Ovary (tissue), 9 donors: ENCODE measurements around the gene ADAMTS8. TPM values are rescaled to one million over a fixed set of nuclear protein-coding genes. Genes with fewer than 3 reads are reported as not detected.

Experiments
- DNase-seq, 5 donors: peaks; one replicate each; pipeline ENCODE4 v3.0.0-alpha.2; 2019 to 2020
- H3K27ac ChIP-seq, 2 donors: fragments of 200-600 bp; one replicate each; pipeline versions ENCODE4 v1.5.1 to v1.8.0; 2019 to 2022
- H3K27me3 ChIP-seq: fragments of 200-600 bp; one replicate; pipeline ENCODE4 v1.8.0; 2022
- H3K36me3 ChIP-seq: fragments of 200-600 bp; sonication (generic); one replicate; pipeline ENCODE4 v1.5.1; 2019
- H3K4me1 ChIP-seq: one replicate; pipeline ENCODE4 v1.8.1; 2013; ENCODE audit warnings: mild to moderate bottlenecking, moderate library complexity; ENCODE audit not compliant: insufficient read depth
- H3K4me3 ChIP-seq: fragments of 200-600 bp; sonication (generic); one replicate; pipeline ENCODE4 v1.5.1; 2017
- H3K9me3 ChIP-seq, 2 donors: fragments of 200-600 bp in 1 of 2; sonication (generic) in 1 of 2; one replicate each; pipeline versions ENCODE4 v1.5.1 to v1.8.1; 2013 to 2019; ENCODE audit warnings: mild to moderate bottlenecking in 1 of 2, moderate library complexity in 1 of 2
- EP300 ChIP-seq: sonication (generic); formaldehyde crosslinking; IDR thresholded peaks from one replicate; pipeline ENCODE4 v1.6.1; 2017; ENCODE audit warnings: antibody characterized with exemption
- POLR2A ChIP-seq: fragments of 450-650 bp; IDR thresholded peaks from one replicate; pipeline ENCODE4 v1.6.1; 2017; ENCODE audit warnings: antibody characterized with exemption, mild to moderate bottlenecking, moderate library complexity
- WGBS, 3 donors: extraction: QIAGEN DNeasy Blood & Tissue Kit in 1 of 3; methylation state at CpG; one replicate each; pipeline versions ENCODE4 v1.1.5 to v1.1.7; 2013 to 2017; 5-methylcytosine and 5-hydroxymethylcytosine counted together
- intact Hi-C, 4 donors: fragments of 100-400 bp; cut with DNase I; formaldehyde crosslinking; loops; one replicate each; pipeline versions ENCODE4 v1.11.0 to v1.15.1; 2022 to 2023
- polyA plus RNA-seq, 2 donors: library from polyadenylated mRNA; stranded (reverse); fragments of 200-250 nt in 1 of 2; fragments of 350-450 nt in 1 of 2; fragmentation: Illumina TruSeq in 1 of 2; extraction: RNeasy Lipid Tissue Mini Kit (QIAGEN cat#74804) in 1 of 2; gene quantifications; one replicate each; pipeline ENCODE4 v1.2.3, GENCODE V29; 2013 to 2014
- total RNA-seq, 7 donors: library from RNA; depleted of rRNA in 2 of 7; stranded (reverse); fragments of >200 nt in 2 of 7; fragmentation: NEBNext Ultra II Directional in 3 of 7; extraction: Animal tissue kit (Norgen Biotek cat#: 25700) in 3 of 7; gene quantifications; one replicate each; pipeline versions ENCODE4 v1.1.0 to v1.2.4, GENCODE V29; 2016 to 2023
- TF ChIP-seq, protein P1 (sequence below), 3 donors: fragments of 450-650 bp in 2 of 3; fragments of 200-600 bp in 1 of 3; IDR thresholded peaks; one replicate each; pipeline versions ENCODE4 v1.5.1 to v1.8.0; 2016 to 2022; ENCODE audit warnings: antibody characterized with exemption in 3 of 3, mild to moderate bottlenecking in 1 of 3
- donor health status: DM: no; HTN: no; CAD: no; lungs with moderate emphysema.
- donor health status: DM: no; HTN: no; CAD: no.
- donor health status: Bipolar disorder and iron deficiency.
- donor health status: DM: yes; HTN: yes; CAD: no.
- donor health status: DM: no; HTN: no; CAD: no.
- donor health status: DM: yes; HTN: yes; CAD: no.

ADAMTS8 gene
- total and polyA plus RNA-seq, 9 donors: 0.24 to 2.1 (median 1.1) TPM

DNA sequence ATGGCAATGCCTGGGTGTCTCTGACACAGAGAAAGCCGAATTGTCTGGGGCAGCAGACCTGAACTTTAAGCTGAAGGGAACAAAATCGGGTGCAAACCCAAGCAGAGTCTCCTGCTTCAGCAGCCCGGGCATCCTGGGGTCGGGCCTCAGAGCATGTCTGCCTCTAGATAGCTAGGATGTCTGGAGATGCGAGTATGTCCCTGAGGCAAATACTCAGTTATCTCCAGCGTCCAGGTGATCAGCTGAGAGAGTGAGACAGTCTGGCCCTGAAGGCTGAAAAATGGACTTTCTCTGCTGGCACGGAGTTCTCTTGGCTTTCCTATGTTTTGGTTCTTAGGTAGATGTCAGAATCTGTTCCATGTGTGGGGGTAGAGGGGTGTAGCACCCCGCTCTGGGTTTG lies 3.3 kb downstream of the ADAMTS8 start:
- DNase-seq: no peak
- intact Hi-C loops: loop anchor here in 1 of 4 donors (10.0 kb wide), 1 partner anchor 220 kb away; no protein-coding TSS in a partner anchor
- H3K9me3 ChIP-seq: no peaks in the 10 kb centered on the region
- H3K4me1 ChIP-seq: peaks cover 5% of the 10 kb centered on the region
- no peaks in the 10 kb centered on the region for H3K36me3 ChIP-seq
- no peaks in the 10 kb centered on the region for H3K27me3 ChIP-seq
- TF ChIP-seq EP300: no peak
- TF ChIP-seq POLR2A: no peak
- TF ChIP-seq, protein P1, sequence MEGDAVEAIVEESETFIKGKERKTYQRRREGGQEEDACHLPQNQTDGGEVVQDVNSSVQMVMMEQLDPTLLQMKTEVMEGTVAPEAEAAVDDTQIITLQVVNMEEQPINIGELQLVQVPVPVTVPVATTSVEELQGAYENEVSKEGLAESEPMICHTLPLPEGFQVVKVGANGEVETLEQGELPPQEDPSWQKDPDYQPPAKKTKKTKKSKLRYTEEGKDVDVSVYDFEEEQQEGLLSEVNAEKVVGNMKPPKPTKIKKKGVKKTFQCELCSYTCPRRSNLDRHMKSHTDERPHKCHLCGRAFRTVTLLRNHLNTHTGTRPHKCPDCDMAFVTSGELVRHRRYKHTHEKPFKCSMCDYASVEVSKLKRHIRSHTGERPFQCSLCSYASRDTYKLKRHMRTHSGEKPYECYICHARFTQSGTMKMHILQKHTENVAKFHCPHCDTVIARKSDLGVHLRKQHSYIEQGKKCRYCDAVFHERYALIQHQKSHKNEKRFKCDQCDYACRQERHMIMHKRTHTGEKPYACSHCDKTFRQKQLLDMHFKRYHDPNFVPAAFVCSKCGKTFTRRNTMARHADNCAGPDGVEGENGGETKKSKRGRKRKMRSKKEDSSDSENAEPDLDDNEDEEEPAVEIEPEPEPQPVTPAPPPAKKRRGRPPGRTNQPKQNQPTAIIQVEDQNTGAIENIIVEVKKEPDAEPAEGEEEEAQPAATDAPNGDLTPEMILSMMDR (IDR thresholded peaks at IDR 0.05): no peak
- no peak overlapping the region for H3K4me3 ChIP-seq
- no peak overlapping the region for H3K27ac ChIP-seq
- 84 to 93% (median 84%) methylated on average over 8 of the region's 8 CpGs for WGBS, 3 donors

DNA sequence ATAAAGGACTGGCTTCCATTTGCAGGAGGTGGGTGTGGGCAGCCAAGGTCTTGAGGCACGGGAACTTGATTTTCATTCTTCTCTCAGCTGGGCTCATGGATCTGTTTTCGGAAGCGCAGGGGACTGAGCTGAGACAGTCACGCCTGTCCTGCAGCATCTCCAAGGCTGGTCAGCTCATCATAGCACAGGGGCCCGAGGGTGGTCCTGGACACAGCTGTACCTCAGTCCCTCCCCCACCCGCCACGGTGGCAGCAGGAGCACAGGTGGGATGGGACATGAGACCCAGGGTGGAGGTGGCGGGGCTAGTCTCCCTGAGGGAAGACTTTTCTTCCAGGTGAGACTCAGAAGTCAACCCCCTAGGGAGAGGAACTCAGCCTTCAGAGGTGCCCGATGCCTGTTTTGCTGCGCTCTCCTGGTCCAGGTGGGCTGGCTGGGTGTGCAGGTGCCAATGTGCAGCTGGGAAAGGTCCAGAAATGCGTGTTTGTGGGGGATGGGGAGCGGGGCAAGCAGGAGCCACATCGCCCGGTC lies 3.7 kb downstream of the ADAMTS8 start:
- Histone ChIP-seq H3K9me3 (no peaks in the 10 kb centered on the region), H3K36me3 (no peaks in the 10 kb centered on the region), H3K4me3 (no peak overlapping the region), H3K27me3 (no peaks in the 10 kb centered on the region), H3K27ac (no peak overlapping the region), H3K4me1 (peaks cover 5% of the 10 kb centered on the region)
- no peak for TF ChIP-seq POLR2A
- TF ChIP-seq, protein P1 (IDR thresholded peaks at IDR 0.05): no peak
- no peak for TF ChIP-seq EP300
- intact Hi-C loops: loop anchor here in 1 of 4 donors (10.0 kb wide), 1 partner anchor 220 kb away; no protein-coding TSS in a partner anchor
- WGBS, 3 donors: 92 to 95% (median 93%) methylated on average over 14 of the region's 14 CpGs
- no peak for DNase-seq

DNA sequence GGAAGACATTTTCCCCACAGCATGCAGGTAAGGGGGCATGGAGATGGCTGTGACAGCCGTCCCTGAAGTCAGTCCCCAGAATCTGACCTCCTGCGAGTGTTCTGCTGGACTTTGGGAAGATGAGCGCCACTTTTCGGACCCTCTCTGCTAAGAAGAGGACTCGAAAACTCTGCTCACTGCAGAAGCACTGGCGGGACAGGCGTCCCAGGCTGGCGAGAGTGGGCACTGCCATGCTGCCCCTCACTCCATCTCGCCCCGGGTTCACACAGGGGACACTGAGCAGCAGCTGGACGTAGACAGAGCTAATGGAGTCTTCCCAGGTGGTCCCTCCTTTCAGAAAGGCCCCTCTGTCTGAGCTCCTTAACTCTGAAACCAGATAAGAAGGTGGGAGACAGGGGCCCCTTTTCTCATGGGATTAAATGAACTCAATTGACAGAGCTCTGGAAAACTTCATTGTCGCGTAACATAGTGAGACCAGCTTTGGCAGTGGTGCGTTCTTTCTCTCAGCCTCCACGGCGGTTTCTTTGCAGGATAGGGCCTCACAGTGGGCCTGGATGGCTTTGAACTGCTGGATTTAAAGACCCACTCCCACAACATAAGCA lies 4.8 kb downstream of the ADAMTS8 start:
- Histone ChIP-seq H3K9me3 (no peaks in the 10 kb centered on the region), H3K36me3 (no peaks in the 10 kb centered on the region), H3K4me1 (peaks cover 5% of the 10 kb centered on the region), H3K4me3 (no peak overlapping the region), H3K27me3 (no peaks in the 10 kb centered on the region), H3K27ac (no peak overlapping the region)
- intact Hi-C loops: loop anchor here in 1 of 4 donors (10.0 kb wide), 1 partner anchor 219 kb away; no protein-coding TSS in a partner anchor
- WGBS, 3 donors: 90 to 94% (median 91%) methylated on average over 16 of the region's 16 CpGs
- no peak for DNase-seq
- TF ChIP-seq, protein P1 (IDR thresholded peaks at IDR 0.05): no peak
- no peak for TF ChIP-seq POLR2A
- no peak for TF ChIP-seq EP300

DNA sequence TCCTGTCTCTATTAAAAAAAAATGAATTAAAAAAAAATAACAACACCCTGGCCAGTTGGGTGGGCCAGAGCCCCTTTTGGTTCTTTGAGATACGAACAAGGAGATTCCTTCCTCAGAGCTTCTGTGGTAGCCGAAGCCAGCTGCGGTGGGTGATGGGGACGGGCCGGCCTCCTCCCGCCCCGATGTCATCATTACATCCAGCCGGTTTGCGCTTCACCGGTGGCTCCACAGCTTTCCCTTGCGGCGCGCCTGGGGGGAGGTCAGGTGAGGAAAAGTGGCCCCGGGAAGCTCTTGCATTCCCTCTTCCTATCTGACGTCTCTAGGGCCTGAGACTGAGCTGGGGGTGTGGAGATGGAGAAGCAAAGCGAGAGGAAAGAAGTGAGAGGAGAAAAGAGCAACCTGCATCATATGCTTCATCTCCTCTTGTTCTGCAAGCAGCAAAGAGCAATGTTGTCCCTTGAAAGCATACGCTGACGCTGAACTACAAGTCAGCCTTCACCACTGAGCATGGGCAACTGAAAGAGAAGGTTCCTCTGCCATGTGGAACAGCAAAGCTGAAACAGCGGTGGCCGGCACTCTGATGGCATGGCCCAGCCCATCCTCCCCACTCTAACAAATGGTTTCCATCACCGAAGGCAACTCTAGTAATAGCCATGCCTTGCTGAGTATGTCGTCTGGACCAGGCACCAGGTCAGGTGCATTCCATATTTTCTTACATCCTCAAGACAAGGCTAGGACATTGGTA lies 6.0 kb downstream of the ADAMTS8 start:
- H3K27ac ChIP-seq: no peak overlapping the region
- no peak for TF ChIP-seq EP300
- TF ChIP-seq POLR2A: no peak
- TF ChIP-seq, protein P1 (IDR thresholded peaks at IDR 0.05): no peak
- H3K36me3 ChIP-seq: no peaks in the 10 kb centered on the region
- intact Hi-C loops: loop anchor here in 1 of 4 donors (10.0 kb wide), 1 partner anchor 218 kb away; no protein-coding TSS in a partner anchor
- H3K9me3 ChIP-seq: no peaks in the 10 kb centered on the region
- no peak overlapping the region for H3K4me3 ChIP-seq
- H3K4me1 ChIP-seq: peaks cover 4% of the 10 kb centered on the region
- 92 to 95% (median 95%) methylated on average over 22 of the region's 22 CpGs for WGBS, 3 donors
- H3K27me3 ChIP-seq: no peaks in the 10 kb centered on the region
- no peak for DNase-seq
